H1 (cell line): Measurements from ENCODE around the gene CACNA1A. TPM values are rescaled to one million over a fixed set of nuclear protein-coding genes. Genes with fewer than 3 reads are reported as not detected.

Source experiments
- ASH2L ChIP-seq: fragments of 200-600, 300-600 bp; sonication (generic); IDR thresholded peaks from one replicate; pipeline ENCODE4 v1.7.1; 2017; ENCODE audit warnings: low read length
- BRCA1 ChIP-seq: IDR thresholded peaks from 2 replicates; pipeline ENCODE4 v1.6.1; 2012; ENCODE audit warnings: low read depth, low read length, improper control_type of control experiment
- CTBP2 ChIP-seq: IDR thresholded peaks from 2 replicates; pipeline ENCODE4 v1.7.0; 2011; ENCODE audit warnings: borderline replicate concordance, mild to moderate bottlenecking, moderate library complexity, mixed read lengths, low read length; ENCODE audit not compliant: insufficient read depth, insufficient read length
- CTCF ChIP-seq, 3 experiments: IDR thresholded peaks; 1 replicate in 2 of 3; 2 replicates in 1 of 3; pipeline versions ENCODE4 v1.5.1 to v1.6.1; 2011; ENCODE audit warnings: low read length in 3 of 3, mild to moderate bottlenecking in 3 of 3, inconsistent platforms in 2 of 3, low read depth in 1 of 3, moderate library complexity in 1 of 3; ENCODE audit not compliant: insufficient read depth in 1 of 3; ENCODE audit errors: control extremely low read depth in 1 of 3
- RXRA ChIP-seq: IDR thresholded peaks from 2 replicates; pipeline ENCODE4 v1.6.1; 2011; ENCODE audit warnings: low read depth, mild to moderate bottlenecking, low read length, moderate library complexity; ENCODE audit not compliant: insufficient read depth
- polyA plus RNA-seq, 7 experiments: library from polyadenylated mRNA; depleted of rRNA in 3 of 7; stranded (reverse) in 5 of 7; unstranded in 2 of 7; fragments of >200 nt in 5 of 7; fragments of 200-250 nt in 2 of 7; gene quantifications; 1 replicate in 5 of 7; 2 replicates in 1 of 7; 4 replicates in 1 of 7; pipeline versions ENCODE4 v1.2.1 to v1.2.3, GENCODE V29; 2011 to 2013; ENCODE audit warnings: missing spikeins in 2 of 7, mixed read lengths in 2 of 7
- total RNA-seq: library from RNA; stranded (reverse); fragmentation: NEBNext Ultra II Directional; extraction: Animal tissue kit (Norgen Biotek cat#: 25700); gene quantifications from 2 replicates; pipeline ENCODE4 v1.2.1, GENCODE V29; 2021

CACNA1A gene
- total and polyA plus RNA-seq, 2 of the 8 experiments (the other 6 are each of a cell fraction or from before 2014, with no cell fraction given): 10.7 to 25.3 TPM

DNA sequence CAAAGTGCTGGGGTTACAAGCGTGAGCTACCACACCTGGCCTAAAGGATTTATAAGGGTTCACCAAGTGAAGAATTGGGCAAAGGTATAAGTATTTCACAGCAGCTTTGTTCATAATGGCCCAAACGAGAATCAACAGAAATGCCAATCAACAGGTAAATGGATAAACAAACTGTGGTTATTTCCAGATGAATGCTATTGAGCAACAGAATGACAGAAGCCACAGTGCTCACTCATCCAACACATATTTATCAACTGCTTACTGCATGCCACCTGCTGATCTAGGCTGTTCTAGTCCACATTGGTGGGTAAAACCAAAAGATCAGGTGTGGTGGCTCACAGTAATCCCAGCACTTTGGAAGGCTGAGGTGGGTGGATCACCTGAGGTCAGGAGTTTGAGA, 27.7 kb downstream of the CACNA1A start (continued):
- TF ChIP-seq CTCF (IDR thresholded peaks at IDR 0.05; ENCODE audit: control extremely low read depth in 1 of 3, insufficient read depth in 1 of 3, low read depth in 1 of 3, low read length in 3 of 3) (no peak), CTBP2 (no peak), RXRA (no peak), BRCA1 (no peak), ASH2L (no peak)
